Osteoblast (primary cell): Measurements from ENCODE around the gene VSTM1. TPM values are rescaled to one million over a fixed set of nuclear protein-coding genes. Genes with fewer than 3 reads are reported as not detected.

Source experiments
- DNase-seq: peaks from one replicate; pipeline ENCODE4 v3.0.0; 2011; ENCODE audit warnings: low spot score, mixed read lengths; ENCODE audit not compliant: insufficient read length; ENCODE audit errors: missing footprints
- H2AFZ ChIP-seq: 2 replicates; pipeline ENCODE4 v1.6.0; 2011; ENCODE audit warnings: mild to moderate bottlenecking, low read length
- H3K27ac ChIP-seq: 2 replicates; pipeline ENCODE4 v1.5.1; 2011; ENCODE audit warnings: mild to moderate bottlenecking, low read depth, low read length, moderate library complexity
- H3K27me3 ChIP-seq: 2 replicates; pipeline ENCODE4 v1.6.0; 2012; ENCODE audit warnings: mild to moderate bottlenecking, control low read depth, inconsistent platforms, low read length, moderate library complexity; ENCODE audit not compliant: insufficient read depth
- H3K36me3 ChIP-seq: 2 replicates; pipeline ENCODE4 v1.5.1; 2011; ENCODE audit warnings: mild to moderate bottlenecking, low read length, control low read depth, moderate library complexity; ENCODE audit not compliant: insufficient read depth
- H3K4me1 ChIP-seq: 2 replicates; pipeline ENCODE4 v1.5.1; 2011; ENCODE audit warnings: mild to moderate bottlenecking, low read length, control low read depth, moderate library complexity; ENCODE audit not compliant: insufficient read depth
- H3K4me2 ChIP-seq: 2 replicates; pipeline ENCODE4 v1.6.0; 2011; ENCODE audit warnings: mild to moderate bottlenecking, low read length; ENCODE audit not compliant: insufficient read depth
- H3K4me3 ChIP-seq: fragments of 200-600 bp; sonication (generic); 3 replicates; pipeline ENCODE4 v1.5.1; 2012; ENCODE audit warnings: mild to moderate bottlenecking, low read length, inconsistent platforms; ENCODE audit not compliant: insufficient read depth
- H3K79me2 ChIP-seq: 2 replicates; pipeline ENCODE4 v1.6.0; 2012; ENCODE audit warnings: mild to moderate bottlenecking, low read length, control low read depth, inconsistent platforms; ENCODE audit not compliant: insufficient read depth
- H3K9me3 ChIP-seq: 2 replicates; pipeline ENCODE4 v1.5.1; 2011; ENCODE audit warnings: low read depth, low read length, control low read depth
- H4K20me1 ChIP-seq: 2 replicates; pipeline ENCODE4 v1.6.0; 2012; ENCODE audit warnings: mild to moderate bottlenecking, low read length, control low read depth; ENCODE audit not compliant: insufficient read depth
- CTCF ChIP-seq: IDR thresholded peaks from 2 replicates; pipeline ENCODE4 v1.5.1; 2011; ENCODE audit warnings: mild to moderate bottlenecking, low read depth, low read length, moderate library complexity; ENCODE audit errors: extremely low read depth
- total RNA-seq: library from RNA; depleted of rRNA; stranded (reverse); fragments of >200 nt; gene quantifications from 2 replicates; pipeline ENCODE4 v1.2.3, GENCODE V29; 2012

VSTM1 gene
- total RNA-seq, 1 donor: not detected

- Histone ChIP-seq H3K4me3 (no peak overlapping the region), H3K27me3 (no peaks in the 10 kb centered on the region), H3K4me1 (no peaks in the 10 kb centered on the region), H3K79me2 (no peaks in the 10 kb centered on the region), H3K27ac (no peak overlapping the region), H3K9me3 (peaks cover 4% of the 10 kb centered on the region), H3K36me3 (no peaks in the 10 kb centered on the region), H4K20me1 (no peaks in the 10 kb centered on the region), H2AFZ (no peak overlapping the region), H3K4me2 (no peak overlapping the region)
- TF ChIP-seq CTCF: no peak
- no peak for DNase-seq
Observed at GRCh38 chr19:54077334-54077733, 13.6 kb upstream of the VSTM1 start.

- no peak overlapping the region for H3K4me2 ChIP-seq
- H2AFZ ChIP-seq: no peak overlapping the region
- no peaks in the 10 kb centered on the region for H3K4me1 ChIP-seq
- H4K20me1 ChIP-seq: no peaks in the 10 kb centered on the region
- TF ChIP-seq CTCF: no peak
- H3K36me3 ChIP-seq: no peaks in the 10 kb centered on the region
- no peak overlapping the region for H3K4me3 ChIP-seq
- no peak overlapping the region for H3K27ac ChIP-seq
- no peak for DNase-seq
- no peaks in the 10 kb centered on the region for H3K27me3 ChIP-seq
- H3K9me3 ChIP-seq: no peaks in the 10 kb centered on the region
- no peaks in the 10 kb centered on the region for H3K79me2 ChIP-seq
Observed at GRCh38 chr19:54074851-54075250, 11.2 kb upstream of the VSTM1 start.

DNA sequence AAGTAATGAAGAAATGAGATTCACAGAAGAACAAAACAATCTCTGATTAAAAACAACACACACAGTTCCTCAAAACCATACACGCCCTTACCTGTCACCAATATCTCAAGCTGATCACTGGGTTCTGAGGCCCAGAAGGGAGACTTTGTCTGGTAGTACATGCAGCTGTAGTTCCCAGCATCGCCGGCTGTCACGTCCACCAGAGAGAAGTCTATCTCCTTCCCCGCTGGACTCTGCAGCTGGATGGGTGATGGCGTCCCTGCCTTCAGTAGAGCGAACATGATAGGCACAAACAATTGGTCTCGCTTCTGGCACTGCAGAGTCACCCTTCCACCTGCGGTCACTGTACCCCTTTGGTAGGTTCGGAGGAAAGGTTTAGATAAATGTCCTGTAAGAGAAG lies 10.1 kb upstream of the VSTM1 start:
- TF ChIP-seq CTCF: no peak
- no peak overlapping the region for H3K4me3 ChIP-seq
- no peaks in the 10 kb centered on the region for H3K79me2 ChIP-seq
- no peaks in the 10 kb centered on the region for H3K4me1 ChIP-seq
- DNase-seq: no peak
- no peaks in the 10 kb centered on the region for H3K27me3 ChIP-seq
- no peaks in the 10 kb centered on the region for H4K20me1 ChIP-seq
- H3K36me3 ChIP-seq: no peaks in the 10 kb centered on the region
- no peak overlapping the region for H3K27ac ChIP-seq
- no peaks in the 10 kb centered on the region for H3K9me3 ChIP-seq
- no peak overlapping the region for H3K4me2 ChIP-seq
- H2AFZ ChIP-seq: no peak overlapping the region

GRCh38 chr19:54069470-54069869 lies 5.8 kb upstream of the VSTM1 start:
- no peak overlapping the region for H2AFZ ChIP-seq
- H3K4me3 ChIP-seq: no peak overlapping the region
- no peak overlapping the region for H3K4me2 ChIP-seq
- H4K20me1 ChIP-seq: no peaks in the 10 kb centered on the region
- no peak for DNase-seq
- no peaks in the 10 kb centered on the region for H3K79me2 ChIP-seq
- H3K27ac ChIP-seq: no peak overlapping the region
- TF ChIP-seq CTCF: no peak
- no peaks in the 10 kb centered on the region for H3K27me3 ChIP-seq
- H3K36me3 ChIP-seq: no peaks in the 10 kb centered on the region
- H3K4me1 ChIP-seq: no peaks in the 10 kb centered on the region
- H3K9me3 ChIP-seq: no peaks in the 10 kb centered on the region
